Myometrial cell (primary cell): ENCODE results near the gene AOAH. TPM values are rescaled to one million over a fixed set of nuclear protein-coding genes. Genes with fewer than 3 reads are reported as not detected.

Experiments
- total RNA-seq: library from RNA; depleted of rRNA; stranded (reverse); fragments of >200 nt; gene quantifications from 2 replicates; pipeline ENCODE4 v1.2.3, GENCODE V29; 2015

AOAH gene
- total RNA-seq, result not detected in 2 replicates

GRCh38 chr7:36723951-36724664 is at the start of gene AOAH:
Gene AOAH (minus strand): TSS chr7:36724494. CDS start chr7:36724148, 346 bp downstream.

